Dendritic cell treated with granulocyte-macrophage colony-stimulating factor and Interleukin-4, amounts not matched to agents 40 ng/mL and 50 ng/mL, for 4 days (primary cell): Measurements from ENCODE around the gene EHD2.

Source experiments
- H3K27ac Mint-ChIP-seq: one replicate; pipeline ENCODE4 v1.8.0; 2022; ENCODE audit warnings: mild to moderate bottlenecking, mixed read lengths
- H3K27me3 Mint-ChIP-seq: one replicate; pipeline ENCODE4 v1.8.0; 2022; ENCODE audit warnings: mild to moderate bottlenecking, mixed read lengths
- H3K36me3 Mint-ChIP-seq: one replicate; pipeline ENCODE4 v1.8.0; 2022; ENCODE audit warnings: low read depth, mixed read lengths
- H3K4me1 Mint-ChIP-seq: one replicate; pipeline ENCODE4 v1.8.0; 2022; ENCODE audit warnings: low read depth, mixed read lengths
- H3K4me3 Mint-ChIP-seq: one replicate; pipeline ENCODE4 v1.8.0; 2022; ENCODE audit warnings: mild to moderate bottlenecking, moderate library complexity, mixed read lengths
- H3K9me3 Mint-ChIP-seq: one replicate; pipeline ENCODE4 v1.8.0; 2022; ENCODE audit warnings: mixed read lengths
- intact Hi-C: fragments of 100-400 bp; cut with micrococcal nuclease; formaldehyde crosslinking; loops from one replicate; pipeline ENCODE4 v1.15.0; 2022

EHD2 gene

DNA sequence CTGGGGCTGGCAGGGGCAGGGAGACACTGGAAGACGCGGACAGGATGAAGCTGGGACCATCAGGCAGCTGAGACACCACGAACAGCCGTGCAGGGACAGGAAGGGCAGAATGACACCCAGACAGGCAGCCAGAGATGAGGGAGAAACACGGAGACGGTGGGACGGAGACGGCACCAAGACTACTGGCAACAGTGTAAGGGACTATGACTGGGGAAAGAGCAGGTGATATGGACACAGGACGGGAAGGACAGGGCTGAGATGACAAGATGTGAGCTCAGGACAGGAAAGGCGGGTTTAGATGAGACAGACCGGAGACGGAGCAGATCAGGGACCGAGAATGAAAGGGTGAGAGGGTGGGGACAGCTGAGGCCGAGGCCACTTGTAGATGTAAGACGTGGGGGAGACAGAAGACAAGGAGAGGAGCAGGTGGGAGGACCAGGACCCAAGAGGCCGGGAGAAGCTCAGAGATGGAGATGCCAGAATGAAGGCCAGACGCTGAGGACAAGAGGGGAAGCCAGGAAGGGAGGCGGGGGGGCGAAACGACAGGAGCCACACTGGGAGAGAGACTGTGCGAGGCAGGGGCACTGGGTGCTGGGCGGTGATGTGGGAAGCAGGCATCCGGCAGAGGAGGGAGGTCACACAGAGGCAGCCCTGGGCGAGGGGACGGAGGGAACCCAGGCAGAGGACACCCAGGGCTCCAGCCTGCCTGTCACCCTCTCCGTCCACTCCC, 17.5 kb upstream of the EHD2 start:
- intact Hi-C loops, result loop anchor here (10.0 kb wide), 1 partner anchor 181 kb away; the partner anchor contains the start of gene NAPA
- peaks cover 89% of the 10 kb centered on the region for H3K36me3 Mint-ChIP-seq
- H3K4me3 Mint-ChIP-seq, result no peak overlapping the region
- no peaks in the 10 kb centered on the region for H3K9me3 Mint-ChIP-seq
- H3K4me1 Mint-ChIP-seq, result peaks cover 14% of the 10 kb centered on the region
- H3K27me3 Mint-ChIP-seq, result no peaks in the 10 kb centered on the region
- no peak overlapping the region for H3K27ac Mint-ChIP-seq

DNA sequence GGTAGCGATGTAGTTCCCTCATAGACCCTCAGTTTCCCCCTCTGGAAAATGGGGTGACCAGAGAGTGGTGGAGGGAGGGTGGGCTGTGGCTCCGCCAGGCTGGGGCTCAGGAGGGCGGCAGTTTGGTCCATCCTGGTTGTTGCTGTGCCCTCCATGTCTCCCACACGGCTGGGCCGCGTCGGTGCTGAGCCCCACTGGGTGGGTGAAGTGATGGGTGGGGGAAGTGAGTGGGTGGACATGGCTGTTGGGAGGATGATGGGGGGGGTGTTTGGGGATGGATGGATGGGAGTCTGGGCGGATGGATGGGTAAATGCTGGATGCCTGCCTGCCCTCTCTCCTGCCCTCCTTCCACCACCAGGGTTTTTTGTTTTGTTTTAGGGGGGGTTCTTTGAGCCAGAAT, 16.6 kb upstream of the EHD2 start:
- intact Hi-C loops, result loop anchor here (10.0 kb wide), 1 partner anchor 182 kb away; the partner anchor contains the start of gene NAPA
- H3K4me1 Mint-ChIP-seq, result peaks cover 14% of the 10 kb centered on the region
- H3K9me3 Mint-ChIP-seq, result no peaks in the 10 kb centered on the region
- no peak overlapping the region for H3K27ac Mint-ChIP-seq
- no peak overlapping the region for H3K4me3 Mint-ChIP-seq
- no peaks in the 10 kb centered on the region for H3K27me3 Mint-ChIP-seq
- H3K36me3 Mint-ChIP-seq, result peaks cover 90% of the 10 kb centered on the region

DNA sequence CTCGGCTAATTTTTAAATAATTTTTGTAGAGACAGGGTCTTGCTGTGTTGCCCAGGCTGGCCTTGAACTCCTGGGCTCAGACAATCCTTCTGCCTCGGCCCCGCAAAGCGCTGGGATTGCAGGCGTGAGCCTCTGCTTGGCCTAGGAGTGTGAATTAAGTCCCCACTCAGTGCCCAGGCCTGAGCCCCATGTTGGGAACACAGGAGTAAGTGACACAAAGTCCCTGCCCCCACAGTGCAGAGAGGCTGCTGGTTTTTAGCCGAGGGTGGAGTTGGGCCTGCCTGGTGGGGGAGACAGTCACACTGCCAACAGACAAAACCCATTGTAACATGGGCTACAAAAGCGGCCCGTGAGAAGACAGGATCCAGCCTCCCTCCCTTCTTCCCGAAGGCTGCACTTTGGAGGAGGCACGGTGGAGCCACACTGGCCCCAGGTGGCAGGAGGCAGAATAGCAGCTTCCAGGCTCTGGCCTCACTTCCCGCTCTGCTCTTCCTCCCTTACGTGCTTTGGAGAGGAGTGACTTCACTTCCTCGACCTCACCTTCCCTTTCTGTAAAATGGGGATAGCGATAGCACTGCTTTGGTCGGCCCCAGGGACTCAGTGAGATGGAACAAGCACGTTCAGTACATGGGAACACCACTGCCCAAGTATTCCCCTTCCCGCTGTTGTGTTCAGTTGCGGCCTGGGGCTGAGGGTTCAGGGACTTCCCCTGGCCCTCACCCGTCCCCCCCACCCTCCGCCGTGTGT, 15.2 kb upstream of the EHD2 start:
- no peaks in the 10 kb centered on the region for H3K27me3 Mint-ChIP-seq
- intact Hi-C loops, result loop anchor here (1.0 to 10.0 kb wide), 2 partner anchors 183 to 262 kb away; partner anchors contain the start of gene NAPA

DNA sequence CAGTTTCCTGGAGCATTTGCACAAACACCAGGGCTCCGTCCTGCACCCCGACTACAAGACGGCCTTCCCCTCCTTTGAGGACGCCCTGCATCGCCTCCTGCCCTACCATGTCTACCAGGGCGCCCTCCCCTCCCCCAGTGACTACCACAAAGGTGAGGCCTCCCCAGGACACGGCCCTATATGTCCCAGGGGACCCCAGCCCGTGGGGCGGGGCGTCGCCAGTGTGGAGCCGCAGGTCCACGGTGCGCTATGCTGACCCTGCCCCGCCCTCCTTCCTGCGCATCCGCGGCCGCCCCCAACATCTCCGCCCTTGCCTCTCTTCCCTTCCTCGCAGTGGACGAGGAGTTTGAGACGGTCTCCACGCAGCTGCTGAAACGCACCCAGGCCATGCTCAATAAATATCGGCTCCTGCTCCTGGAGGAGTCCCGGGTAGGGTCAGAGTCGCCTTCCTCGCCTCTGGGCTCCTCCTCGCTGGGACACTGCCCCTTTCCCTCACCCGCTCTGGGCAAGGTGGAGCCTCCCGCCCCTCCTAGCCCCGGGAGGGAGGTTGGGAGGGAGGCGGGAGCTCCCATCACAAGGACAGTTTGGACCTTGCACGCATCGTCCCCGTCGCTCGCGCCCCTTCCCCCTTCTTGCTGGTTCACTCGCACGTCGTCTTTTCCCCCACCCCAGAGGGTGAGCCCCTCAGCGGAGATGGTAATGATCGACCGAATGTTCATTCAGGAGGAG, 14.4 kb upstream of the EHD2 start:
- peaks cover 22% of the 10 kb centered on the region for H3K4me1 Mint-ChIP-seq
- no peaks in the 10 kb centered on the region for H3K27me3 Mint-ChIP-seq
- no peak overlapping the region for H3K27ac Mint-ChIP-seq
- no peak overlapping the region for H3K4me3 Mint-ChIP-seq
- intact Hi-C loops, result loop anchor here (1.0 to 10.0 kb wide), 2 partner anchors 184 to 262 kb away; partner anchors contain the start of gene NAPA
- no peaks in the 10 kb centered on the region for H3K9me3 Mint-ChIP-seq
- peaks cover 82% of the 10 kb centered on the region for H3K36me3 Mint-ChIP-seq

More for the DNA sequence above, 15.2 kb upstream of the EHD2 start:
- H3K4me3 Mint-ChIP-seq, result no peak overlapping the region
- peaks cover 88% of the 10 kb centered on the region for H3K36me3 Mint-ChIP-seq
- no peaks in the 10 kb centered on the region for H3K9me3 Mint-ChIP-seq
- peak overlapping the region; percentile 62 for H3K27ac Mint-ChIP-seq
- H3K4me1 Mint-ChIP-seq, result peaks cover 22% of the 10 kb centered on the region

DNA sequence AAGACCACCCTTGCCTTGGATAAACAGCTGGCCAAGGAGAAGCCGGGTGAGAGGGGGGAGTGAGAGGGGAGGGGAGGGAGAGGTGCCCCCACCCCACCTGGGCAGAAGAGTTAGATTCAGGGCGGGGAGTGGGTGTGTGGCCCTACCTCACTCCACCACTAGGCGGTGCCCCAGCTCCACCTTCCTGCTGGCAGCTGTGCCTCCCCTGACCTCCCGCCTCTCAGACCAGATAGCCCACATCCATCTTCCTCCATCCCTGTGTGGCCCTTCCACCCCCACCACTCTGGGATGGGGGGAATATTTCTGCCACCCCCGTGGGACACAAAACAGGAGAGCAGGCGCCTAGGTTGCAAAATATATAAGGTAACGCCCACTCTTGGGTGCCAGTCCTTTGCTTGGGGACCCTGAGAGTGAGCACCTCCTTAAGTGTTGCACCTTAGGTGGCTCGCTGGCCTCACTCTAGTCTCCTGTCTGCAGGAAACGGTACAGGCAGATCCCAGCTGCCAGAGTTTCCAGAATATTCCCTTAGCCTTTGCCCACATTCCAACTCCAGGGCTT, 13.8 kb upstream of the EHD2 start:
- Mint-ChIP-seq H3K4me1 (peaks cover 22% of the 10 kb centered on the region), H3K36me3 (peaks cover 78% of the 10 kb centered on the region), H3K27ac (no peak overlapping the region), H3K4me3 (no peak overlapping the region), H3K9me3 (no peaks in the 10 kb centered on the region), H3K27me3 (no peaks in the 10 kb centered on the region)
- intact Hi-C loops, result loop anchor here (10.0 kb wide), 1 partner anchor 185 kb away; the partner anchor contains the start of gene NAPA

DNA sequence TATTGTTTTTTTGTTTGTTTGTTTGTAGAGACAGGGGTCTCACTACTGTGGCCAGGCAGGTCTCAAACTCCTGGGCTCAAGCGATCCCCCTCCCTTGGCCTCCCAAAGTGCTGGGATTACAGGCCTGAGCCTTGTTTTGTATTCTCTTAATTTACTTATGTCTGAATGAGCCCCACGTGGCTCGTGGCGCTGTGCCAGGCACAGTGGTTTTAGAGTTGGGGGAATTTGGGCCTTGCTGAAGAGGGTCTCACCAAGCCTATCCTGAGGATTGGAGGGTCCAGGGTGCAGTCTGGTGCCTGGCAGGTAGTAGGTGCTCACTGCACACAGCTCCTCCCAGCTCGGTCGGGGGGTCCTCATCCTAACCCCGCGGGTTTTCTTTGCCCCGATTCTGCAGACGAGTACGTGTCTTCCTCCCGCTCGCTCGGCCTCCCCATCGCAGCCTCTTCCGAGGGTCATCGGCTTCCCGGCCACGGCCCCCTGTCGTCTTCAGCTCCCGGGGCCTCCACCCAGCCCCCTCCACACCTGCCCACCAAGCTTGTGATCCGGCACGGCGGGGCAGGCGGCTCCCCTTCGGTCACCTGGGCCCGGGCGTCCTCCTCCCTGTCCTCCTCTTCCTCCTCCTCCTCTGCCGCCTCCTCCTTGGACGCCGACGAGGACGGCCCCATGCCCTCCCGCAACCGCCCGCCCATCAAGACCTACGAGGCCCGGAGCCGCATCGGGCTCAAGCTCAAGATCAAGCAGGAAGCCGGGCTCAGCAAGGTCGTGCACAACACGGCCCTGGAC, 12.1 kb upstream of the EHD2 start:
- Mint-ChIP-seq H3K27me3 (peaks cover 2% of the 10 kb centered on the region), H3K4me3 (no peak overlapping the region), H3K27ac (no peak overlapping the region), H3K4me1 (peaks cover 22% of the 10 kb centered on the region), H3K36me3 (peaks cover 62% of the 10 kb centered on the region), H3K9me3 (no peaks in the 10 kb centered on the region)
- intact Hi-C loops, result no loop called here

DNA sequence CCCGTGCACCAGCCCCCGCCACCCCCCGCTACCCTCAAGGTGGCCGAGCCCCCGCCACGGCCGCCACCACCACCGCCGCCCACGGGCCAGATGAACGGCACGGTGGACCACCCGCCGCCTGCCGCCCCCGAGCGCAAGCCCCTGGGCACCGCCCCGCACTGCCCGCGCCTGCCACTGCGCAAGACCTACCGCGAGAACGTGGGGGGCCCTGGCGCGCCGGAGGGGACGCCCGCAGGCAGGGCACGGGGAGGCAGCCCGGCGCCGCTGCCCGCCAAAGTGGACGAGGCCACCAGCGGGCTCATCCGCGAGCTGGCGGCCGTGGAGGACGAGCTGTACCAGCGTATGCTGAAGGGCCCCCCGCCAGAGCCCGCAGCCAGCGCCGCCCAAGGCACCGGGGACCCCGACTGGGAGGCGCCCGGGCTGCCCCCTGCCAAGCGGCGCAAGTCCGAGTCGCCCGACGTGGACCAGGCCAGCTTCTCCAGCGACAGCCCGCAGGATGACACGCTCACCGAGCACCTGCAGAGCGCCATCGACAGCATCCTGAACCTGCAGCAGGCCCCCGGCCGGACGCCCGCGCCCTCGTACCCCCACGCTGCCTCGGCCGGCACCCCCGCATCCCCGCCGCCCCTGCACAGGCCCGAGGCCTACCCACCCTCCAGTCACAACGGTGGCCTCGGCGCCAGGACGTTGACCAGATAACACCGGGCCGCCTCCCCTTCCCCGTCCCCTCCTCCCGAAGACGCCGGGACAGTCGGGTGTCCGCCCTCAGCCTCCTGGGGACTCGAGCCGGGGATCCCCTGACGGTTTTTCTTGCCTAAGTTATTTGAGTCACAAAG, 11.3 kb upstream of the EHD2 start:
- Mint-ChIP-seq H3K9me3 (no peaks in the 10 kb centered on the region), H3K4me1 (peaks cover 23% of the 10 kb centered on the region), H3K27ac (no peak overlapping the region), H3K27me3 (peaks cover 4% of the 10 kb centered on the region), H3K36me3 (peaks cover 53% of the 10 kb centered on the region), H3K4me3 (no peak overlapping the region)
- intact Hi-C loops, result no loop called here

DNA sequence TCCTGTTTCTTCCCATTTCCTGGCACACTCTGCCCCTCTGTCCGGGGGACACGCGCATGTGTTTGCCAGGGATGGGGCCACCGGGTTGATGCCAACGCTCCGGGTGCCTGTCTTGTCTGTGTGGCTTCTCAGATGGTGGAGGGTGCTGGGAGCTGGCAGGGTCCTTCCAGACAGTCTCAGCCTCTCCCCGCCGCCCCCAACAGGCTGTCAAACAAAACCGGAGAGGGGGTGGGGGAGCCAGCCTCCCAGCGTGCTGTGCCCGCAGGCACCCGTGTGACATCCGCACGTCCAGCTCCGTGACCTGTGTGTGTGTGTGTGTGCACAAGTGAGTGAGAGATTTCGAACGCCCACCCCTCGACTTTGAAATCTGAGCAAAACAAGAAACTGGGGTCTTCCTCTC, 10.6 kb upstream of the EHD2 start:
- no peak overlapping the region for H3K4me3 Mint-ChIP-seq
- H3K4me1 Mint-ChIP-seq, result peaks cover 24% of the 10 kb centered on the region
- peak overlapping the region; percentile 34 for H3K27ac Mint-ChIP-seq
- intact Hi-C loops, result no loop called here
- peaks cover 51% of the 10 kb centered on the region for H3K36me3 Mint-ChIP-seq
- H3K27me3 Mint-ChIP-seq, result peaks cover 11% of the 10 kb centered on the region
- no peaks in the 10 kb centered on the region for H3K9me3 Mint-ChIP-seq

DNA sequence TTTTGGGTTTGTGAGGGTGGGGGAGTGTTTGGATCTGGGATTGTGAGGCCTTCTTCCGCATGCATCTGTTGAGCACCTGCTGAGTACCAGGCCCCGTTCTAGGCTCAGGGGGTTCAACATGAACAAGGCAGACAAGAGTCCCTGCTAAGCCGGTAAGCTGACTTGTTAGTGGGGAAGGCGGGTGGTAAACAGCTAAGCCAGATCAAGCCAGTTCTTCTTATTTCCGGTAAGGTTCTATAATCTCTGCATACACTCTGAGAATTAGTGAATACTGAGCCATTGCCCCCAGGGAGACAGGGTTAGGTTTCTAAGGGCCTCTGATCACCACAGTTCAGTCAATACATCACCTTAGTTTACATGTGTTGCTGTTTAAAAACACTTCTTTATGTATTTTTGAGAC, 9.9 kb upstream of the EHD2 start:
- Mint-ChIP-seq H3K27me3 (peaks cover 13% of the 10 kb centered on the region), H3K4me3 (no peak overlapping the region), H3K36me3 (peaks cover 47% of the 10 kb centered on the region), H3K9me3 (no peaks in the 10 kb centered on the region), H3K27ac (no peak overlapping the region), H3K4me1 (peaks cover 18% of the 10 kb centered on the region)
- intact Hi-C loops, result no loop called here

DNA sequence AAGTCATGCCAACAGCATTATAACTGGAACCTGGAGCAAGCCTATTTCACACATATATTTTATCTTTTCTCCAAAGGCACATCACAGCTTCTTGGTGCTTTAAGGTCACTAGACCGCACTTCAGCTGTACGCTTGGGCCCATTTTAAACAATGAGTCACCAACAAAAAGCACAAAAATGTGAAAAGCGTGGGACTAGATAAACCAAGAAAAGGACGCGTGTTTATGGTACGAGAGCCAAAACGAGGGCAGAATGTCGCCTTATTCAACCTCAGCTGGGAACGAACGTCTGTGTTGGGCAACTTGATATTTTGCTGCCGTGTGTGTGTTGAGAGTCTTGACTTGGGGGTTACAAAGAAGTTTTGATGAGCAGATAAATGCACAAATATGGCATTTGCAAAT, 9.2 kb upstream of the EHD2 start:
- H3K36me3 Mint-ChIP-seq, result peaks cover 40% of the 10 kb centered on the region
- H3K9me3 Mint-ChIP-seq, result no peaks in the 10 kb centered on the region
- peaks cover 12% of the 10 kb centered on the region for H3K4me1 Mint-ChIP-seq
- peaks cover 13% of the 10 kb centered on the region for H3K27me3 Mint-ChIP-seq
- H3K27ac Mint-ChIP-seq, result no peak overlapping the region
- H3K4me3 Mint-ChIP-seq, result no peak overlapping the region
- intact Hi-C loops, result no loop called here

DNA sequence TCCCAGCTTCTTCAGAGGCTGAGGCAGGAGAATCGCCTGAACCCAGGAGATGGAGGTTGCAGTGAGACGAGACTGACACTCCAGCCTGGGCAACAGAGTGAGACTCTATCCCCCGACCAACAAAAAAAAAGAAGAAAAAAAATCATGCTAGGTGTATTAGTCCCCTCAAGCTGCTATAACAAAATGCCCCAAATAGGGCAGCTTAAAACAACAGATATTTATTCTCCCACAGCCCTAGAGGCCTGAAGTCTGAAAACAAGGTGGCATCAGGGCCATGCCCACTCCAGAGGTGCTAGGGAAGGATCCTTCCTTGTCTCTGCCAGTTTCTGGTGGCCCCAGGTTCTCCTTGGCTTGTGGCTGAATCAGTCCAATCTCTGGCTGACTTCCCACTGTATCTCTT, 8.6 kb upstream of the EHD2 start:
- Mint-ChIP-seq H3K36me3 (peaks cover 34% of the 10 kb centered on the region), H3K9me3 (no peaks in the 10 kb centered on the region), H3K4me3 (no peak overlapping the region), H3K4me1 (peaks cover 11% of the 10 kb centered on the region), H3K27ac (no peak overlapping the region), H3K27me3 (peaks cover 13% of the 10 kb centered on the region)
- intact Hi-C loops, result no loop called here

DNA sequence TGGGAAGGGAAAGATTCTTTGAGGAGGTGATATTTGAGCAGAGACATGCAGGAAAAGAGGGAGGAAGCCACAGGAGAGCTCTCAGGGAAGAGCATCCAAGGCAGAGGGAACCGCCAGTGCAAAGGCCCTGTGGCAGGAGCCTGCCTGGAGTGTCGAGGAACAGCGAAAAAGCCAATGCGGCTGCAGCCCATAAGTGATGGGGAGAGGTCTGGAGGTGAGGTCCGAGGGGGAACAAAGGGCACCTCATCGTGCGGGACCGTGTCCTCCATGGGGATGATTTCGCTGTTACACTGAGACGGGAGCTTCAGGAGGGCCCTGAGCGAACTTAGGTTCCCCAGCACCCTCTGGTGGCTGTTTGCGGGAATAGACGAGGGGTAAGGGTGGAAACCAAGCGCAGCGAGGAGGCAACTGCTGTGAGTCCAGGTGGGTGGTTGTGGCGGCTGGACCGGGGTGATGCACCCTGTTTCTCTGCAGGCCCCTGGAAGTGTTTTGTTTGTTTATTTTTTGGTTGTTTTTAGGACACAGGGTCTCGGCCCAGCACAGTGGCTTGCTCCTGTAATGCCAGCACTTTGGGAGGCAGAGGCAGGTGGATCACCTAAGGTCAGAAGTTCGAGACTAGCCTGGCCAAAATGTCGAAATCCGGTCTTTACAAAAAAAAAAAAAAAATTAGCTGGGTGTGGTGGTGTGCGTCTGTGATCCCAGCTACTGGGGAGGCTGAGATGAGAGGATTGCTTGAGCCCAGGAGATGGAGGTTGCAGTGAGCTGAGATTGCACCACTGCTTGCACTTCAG, 5.9 kb upstream of the EHD2 start:
- Mint-ChIP-seq H3K4me3 (no peak overlapping the region), H3K27ac (no peak overlapping the region), H3K9me3 (no peaks in the 10 kb centered on the region), H3K4me1 (peaks cover 10% of the 10 kb centered on the region), H3K36me3 (peaks cover 9% of the 10 kb centered on the region), H3K27me3 (peaks cover 26% of the 10 kb centered on the region)
- intact Hi-C loops, result loop anchor here (1.0 kb wide), 1 partner anchor 271 kb away; no protein-coding TSS in a partner anchor
